Panc1 (cell line): ENCODE results near the gene EYS. TPM values are rescaled to one million over a fixed set of nuclear protein-coding genes. Genes with fewer than 3 reads are reported as not detected.

ENCODE experiments used
- ATAC-seq: fragments of 200-7000 bp; cut with Tn5 transposase; 2 replicates; pipeline ENCODE4 v1.9.1; 2020; ENCODE audit warnings: mild to moderate bottlenecking, moderate library complexity
- BruUV-seq: library from RNA; stranded (reverse); fragments of 400-500 nt; replicated peaks from 2 replicates; lab custom pipeline; 2021; lab: Mats Ljungman, UMichigan
- CTCF ChIA-PET: fragments of 300-600 bp; sonication (Branson Sonifier 250); formaldehyde crosslinking; loops from one replicate; lab custom pipeline; 2022; ENCODE audit warnings: antibody characterized with exemption; lab: Charles Lee
- POLR2A ChIA-PET: fragments of 300-600 bp; sonication (Branson Sonifier 250); formaldehyde crosslinking; loops from one replicate; lab custom pipeline; 2022; ENCODE audit warnings: antibody characterized with exemption; lab: Charles Lee
- DNase-seq: peaks from one replicate; pipeline ENCODE4 v3.0.0-alpha.2; 2010; ENCODE audit warnings: low read depth, low spot score
- H3K27ac ChIP-seq: 2 replicates; pipeline ENCODE4 v1.5.1; 2011; ENCODE audit warnings: mild to moderate bottlenecking, low read length, inconsistent platforms
- H3K27me3 ChIP-seq: fragments of 200-500 bp; sonication (Bioruptor generic); 2 replicates; pipeline ENCODE4 v1.6.0; 2014; ENCODE audit warnings: low read length, inconsistent platforms; ENCODE audit not compliant: control insufficient read depth, insufficient read depth
- H3K36me3 ChIP-seq: fragments of 200-500 bp; sonication (Bioruptor generic); 2 replicates; pipeline ENCODE4 v1.5.1; 2014; ENCODE audit warnings: inconsistent platforms, mild to moderate bottlenecking, low read length, moderate library complexity; ENCODE audit not compliant: control insufficient read depth, insufficient read depth
- H3K4me1 ChIP-seq: 2 replicates; pipeline ENCODE4 v1.5.1; 2011; ENCODE audit warnings: inconsistent platforms, mild to moderate bottlenecking, low read length, moderate library complexity; ENCODE audit not compliant: control insufficient read depth, insufficient read depth
- H3K4me3 ChIP-seq, 2 experiments: 2 replicates each; pipeline ENCODE4 v1.5.1; 2011 to 2012; ENCODE audit warnings: low read depth in 2 of 2, low read length in 2 of 2, mild to moderate bottlenecking in 2 of 2, inconsistent platforms in 1 of 2, moderate library complexity in 1 of 2
- H3K9me3 ChIP-seq: fragments of 200-500 bp; sonication (Bioruptor generic); 2 replicates; pipeline ENCODE4 v1.5.1; 2014; ENCODE audit warnings: low read depth, mild to moderate bottlenecking, inconsistent platforms, low read length, moderate library complexity; ENCODE audit not compliant: control insufficient read depth, insufficient read depth
- POLR2AphosphoS5 ChIP-seq: IDR thresholded peaks from 2 replicates; pipeline ENCODE4 v1.6.1; 2012; ENCODE audit warnings: mild to moderate bottlenecking, low read depth, low read length, moderate library complexity
- SIN3A ChIP-seq: IDR thresholded peaks from 2 replicates; pipeline ENCODE4 v1.6.1; 2012; ENCODE audit warnings: low read depth, mild to moderate bottlenecking, low read length, moderate library complexity, borderline replicate concordance; ENCODE audit not compliant: insufficient read depth
- TCF7L2 ChIP-seq: IDR thresholded peaks from 2 replicates; pipeline ENCODE4 v1.6.1; 2011; ENCODE audit warnings: mild to moderate bottlenecking, low read depth, low read length, inconsistent platforms
- in situ Hi-C: cut with HindIII; loops from 2 replicates; pipeline ENCODE4 v1.10.0; 2016; ENCODE audit warnings: low sequenced_read_pairs, low pct_unique_long_range_greater_than_20kb
- intact Hi-C: fragments of 100-400 bp; cut with micrococcal nuclease; formaldehyde crosslinking; loops from one replicate; pipeline ENCODE4 v1.10.0; 2022; ENCODE audit not compliant: unreplicated experiment
- total RNA-seq: library from RNA; stranded (reverse); gene quantifications from one replicate; pipeline ENCODE4 v1.2.1, GENCODE V29; 2021; ENCODE audit not compliant: unreplicated experiment
- TF ChIP-seq, protein P1 (sequence below), 2 experiments: IDR thresholded peaks; 2 replicates each; pipeline ENCODE4 v1.6.1; 2011 to 2012; ENCODE audit warnings: low read depth in 2 of 2, control low read depth in 1 of 2, low read length in 1 of 2, mild to moderate bottlenecking in 1 of 2, moderate library complexity in 1 of 2; ENCODE audit not compliant: insufficient read depth in 1 of 2
- TF ChIP-seq, protein P2 (sequence below): fragments of 450-650 bp; IDR thresholded peaks from 2 replicates; pipeline ENCODE4 v1.5.1; 2017; ENCODE audit warnings: mild to moderate bottlenecking

Gene EYS
- total RNA-seq, 1 experiment from 2014 or later, result not detected

DNA sequence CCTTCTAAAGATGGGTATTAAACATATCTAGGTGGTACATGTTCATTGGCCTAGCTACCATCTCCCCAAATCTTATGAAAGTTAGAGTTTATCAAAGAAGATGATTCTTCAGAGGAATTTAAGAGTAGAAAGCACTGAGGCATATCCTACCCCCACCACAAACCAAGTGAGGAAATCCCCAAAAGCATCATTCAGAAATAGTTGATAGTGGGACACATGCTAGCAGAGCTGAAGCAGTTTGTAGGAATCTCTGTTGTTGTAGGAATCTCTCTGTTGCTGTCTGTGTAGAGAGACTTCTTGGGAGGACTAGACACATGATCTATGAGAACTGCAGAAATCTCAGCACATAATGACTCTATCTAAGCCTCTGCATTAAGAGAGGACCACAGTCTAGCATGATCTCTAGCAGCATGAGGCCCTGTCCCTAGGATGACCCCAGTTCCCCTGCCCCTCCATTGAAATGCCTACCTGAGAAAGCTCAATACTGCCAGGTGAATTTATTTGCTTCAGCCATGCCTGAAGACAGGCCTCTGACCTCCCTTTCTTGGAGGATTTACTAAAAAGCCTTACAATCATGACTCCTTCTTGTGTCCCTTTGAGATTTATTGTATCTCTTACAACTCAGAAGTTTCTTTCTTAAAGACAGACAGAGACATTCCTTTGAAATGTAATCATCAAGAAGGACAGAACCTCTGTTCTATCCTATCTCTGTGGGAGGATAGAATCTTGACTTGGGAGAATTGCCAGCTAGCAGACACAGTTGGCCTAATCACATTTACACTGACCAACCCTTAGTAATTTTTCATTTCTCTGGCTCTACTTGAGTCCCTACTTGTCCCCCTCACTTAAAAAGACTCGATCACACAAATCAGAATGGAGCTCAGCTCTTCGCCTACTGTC, 1489.1 kb downstream of the EYS start:
- intact Hi-C loops (no loop called here), in situ Hi-C loops (no loop called here)
- H3K27me3 ChIP-seq, result no peaks in the 10 kb centered on the region
- BruUV-seq, result no TSS peak
- no peaks in the 10 kb centered on the region for H3K9me3 ChIP-seq
- no peak overlapping the region for H3K27ac ChIP-seq
- H3K4me3 ChIP-seq, result no peak overlapping the region
- CTCF ChIA-PET, result no interaction called here
- no peak for DNase-seq
- POLR2A ChIA-PET, result no interaction called here
- no peaks in the 10 kb centered on the region for H3K36me3 ChIP-seq
- ATAC-seq, result no peak
- H3K4me1 ChIP-seq, result no peaks in the 10 kb centered on the region
- TF ChIP-seq POLR2AphosphoS5, result no peak
- TF ChIP-seq TCF7L2, result no peak
- TF ChIP-seq, protein P1, sequence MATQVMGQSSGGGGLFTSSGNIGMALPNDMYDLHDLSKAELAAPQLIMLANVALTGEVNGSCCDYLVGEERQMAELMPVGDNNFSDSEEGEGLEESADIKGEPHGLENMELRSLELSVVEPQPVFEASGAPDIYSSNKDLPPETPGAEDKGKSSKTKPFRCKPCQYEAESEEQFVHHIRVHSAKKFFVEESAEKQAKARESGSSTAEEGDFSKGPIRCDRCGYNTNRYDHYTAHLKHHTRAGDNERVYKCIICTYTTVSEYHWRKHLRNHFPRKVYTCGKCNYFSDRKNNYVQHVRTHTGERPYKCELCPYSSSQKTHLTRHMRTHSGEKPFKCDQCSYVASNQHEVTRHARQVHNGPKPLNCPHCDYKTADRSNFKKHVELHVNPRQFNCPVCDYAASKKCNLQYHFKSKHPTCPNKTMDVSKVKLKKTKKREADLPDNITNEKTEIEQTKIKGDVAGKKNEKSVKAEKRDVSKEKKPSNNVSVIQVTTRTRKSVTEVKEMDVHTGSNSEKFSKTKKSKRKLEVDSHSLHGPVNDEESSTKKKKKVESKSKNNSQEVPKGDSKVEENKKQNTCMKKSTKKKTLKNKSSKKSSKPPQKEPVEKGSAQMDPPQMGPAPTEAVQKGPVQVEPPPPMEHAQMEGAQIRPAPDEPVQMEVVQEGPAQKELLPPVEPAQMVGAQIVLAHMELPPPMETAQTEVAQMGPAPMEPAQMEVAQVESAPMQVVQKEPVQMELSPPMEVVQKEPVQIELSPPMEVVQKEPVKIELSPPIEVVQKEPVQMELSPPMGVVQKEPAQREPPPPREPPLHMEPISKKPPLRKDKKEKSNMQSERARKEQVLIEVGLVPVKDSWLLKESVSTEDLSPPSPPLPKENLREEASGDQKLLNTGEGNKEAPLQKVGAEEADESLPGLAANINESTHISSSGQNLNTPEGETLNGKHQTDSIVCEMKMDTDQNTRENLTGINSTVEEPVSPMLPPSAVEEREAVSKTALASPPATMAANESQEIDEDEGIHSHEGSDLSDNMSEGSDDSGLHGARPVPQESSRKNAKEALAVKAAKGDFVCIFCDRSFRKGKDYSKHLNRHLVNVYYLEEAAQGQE (IDR thresholded peaks at IDR 0.05; ENCODE audit: insufficient read depth in 1 of 2, low read depth in 2 of 2, low read length in 1 of 2), result no peak
- TF ChIP-seq, protein P2, sequence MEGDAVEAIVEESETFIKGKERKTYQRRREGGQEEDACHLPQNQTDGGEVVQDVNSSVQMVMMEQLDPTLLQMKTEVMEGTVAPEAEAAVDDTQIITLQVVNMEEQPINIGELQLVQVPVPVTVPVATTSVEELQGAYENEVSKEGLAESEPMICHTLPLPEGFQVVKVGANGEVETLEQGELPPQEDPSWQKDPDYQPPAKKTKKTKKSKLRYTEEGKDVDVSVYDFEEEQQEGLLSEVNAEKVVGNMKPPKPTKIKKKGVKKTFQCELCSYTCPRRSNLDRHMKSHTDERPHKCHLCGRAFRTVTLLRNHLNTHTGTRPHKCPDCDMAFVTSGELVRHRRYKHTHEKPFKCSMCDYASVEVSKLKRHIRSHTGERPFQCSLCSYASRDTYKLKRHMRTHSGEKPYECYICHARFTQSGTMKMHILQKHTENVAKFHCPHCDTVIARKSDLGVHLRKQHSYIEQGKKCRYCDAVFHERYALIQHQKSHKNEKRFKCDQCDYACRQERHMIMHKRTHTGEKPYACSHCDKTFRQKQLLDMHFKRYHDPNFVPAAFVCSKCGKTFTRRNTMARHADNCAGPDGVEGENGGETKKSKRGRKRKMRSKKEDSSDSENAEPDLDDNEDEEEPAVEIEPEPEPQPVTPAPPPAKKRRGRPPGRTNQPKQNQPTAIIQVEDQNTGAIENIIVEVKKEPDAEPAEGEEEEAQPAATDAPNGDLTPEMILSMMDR, result no peak
- TF ChIP-seq SIN3A, result no peak

DNA sequence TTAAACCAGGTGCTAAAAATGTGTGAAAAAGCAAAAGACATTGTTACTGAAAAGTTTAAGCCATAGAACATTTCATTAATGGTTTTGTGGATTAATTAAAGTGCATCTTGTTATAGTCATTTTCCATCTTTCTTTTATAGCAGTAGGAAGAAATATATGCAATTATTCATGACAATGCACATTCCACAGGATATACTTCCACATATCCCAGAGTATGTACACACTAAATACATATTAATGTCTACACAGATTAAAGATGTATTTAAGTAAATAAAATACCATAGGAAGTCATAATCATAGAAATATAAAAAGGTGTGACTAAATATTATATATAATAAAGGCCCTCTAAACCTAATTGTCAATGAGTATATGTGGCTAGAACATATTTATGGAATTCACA, 1492.7 kb downstream of the EYS start:
- ATAC-seq (no peak), DNase-seq (no peak)
- Histone ChIP-seq H3K4me1 (no peaks in the 10 kb centered on the region), H3K9me3 (no peaks in the 10 kb centered on the region), H3K27ac (no peak overlapping the region), H3K27me3 (no peaks in the 10 kb centered on the region), H3K36me3 (no peaks in the 10 kb centered on the region), H3K4me3 (no peak overlapping the region)
- CTCF ChIA-PET, result no interaction called here
- POLR2A ChIA-PET, result no interaction called here
- TF ChIP-seq SIN3A (no peak), TCF7L2 (no peak), POLR2AphosphoS5 (no peak)
- TF ChIP-seq, protein P2, result no peak
- TF ChIP-seq, protein P1 (IDR thresholded peaks at IDR 0.05; ENCODE audit: insufficient read depth in 1 of 2, low read depth in 2 of 2, low read length in 1 of 2), result no peak
- in situ Hi-C loops, result no loop called here
- BruUV-seq, result no TSS peak
- intact Hi-C loops, result no loop called here
